Fibroblast of villous mesenchyme (primary cell): Measurements from ENCODE around the gene MEF2D. TPM values are rescaled to one million over a fixed set of nuclear protein-coding genes. Genes with fewer than 3 reads are reported as not detected.

Experiments used
- DNase-seq: peaks from one replicate; pipeline ENCODE4 v3.0.0-alpha.2; 2010; ENCODE audit warnings: low read depth
- H3K4me3 ChIP-seq: 2 replicates; pipeline ENCODE4 v1.5.1; 2011; ENCODE audit warnings: low read depth, mild to moderate bottlenecking, low read length
- total RNA-seq: library from RNA; depleted of rRNA; stranded (reverse); fragments of >200 nt; gene quantifications from 2 replicates; pipeline ENCODE4 v1.2.3, GENCODE V29; 2012
- TF ChIP-seq, protein P1 (sequence below): IDR thresholded peaks from 2 replicates; pipeline ENCODE4 v1.5.1; 2012; ENCODE audit warnings: low read depth, mild to moderate bottlenecking, low read length; ENCODE audit not compliant: insufficient read depth

MEF2D gene
- total RNA-seq, 1 donor = 10.8 TPM

DNA sequence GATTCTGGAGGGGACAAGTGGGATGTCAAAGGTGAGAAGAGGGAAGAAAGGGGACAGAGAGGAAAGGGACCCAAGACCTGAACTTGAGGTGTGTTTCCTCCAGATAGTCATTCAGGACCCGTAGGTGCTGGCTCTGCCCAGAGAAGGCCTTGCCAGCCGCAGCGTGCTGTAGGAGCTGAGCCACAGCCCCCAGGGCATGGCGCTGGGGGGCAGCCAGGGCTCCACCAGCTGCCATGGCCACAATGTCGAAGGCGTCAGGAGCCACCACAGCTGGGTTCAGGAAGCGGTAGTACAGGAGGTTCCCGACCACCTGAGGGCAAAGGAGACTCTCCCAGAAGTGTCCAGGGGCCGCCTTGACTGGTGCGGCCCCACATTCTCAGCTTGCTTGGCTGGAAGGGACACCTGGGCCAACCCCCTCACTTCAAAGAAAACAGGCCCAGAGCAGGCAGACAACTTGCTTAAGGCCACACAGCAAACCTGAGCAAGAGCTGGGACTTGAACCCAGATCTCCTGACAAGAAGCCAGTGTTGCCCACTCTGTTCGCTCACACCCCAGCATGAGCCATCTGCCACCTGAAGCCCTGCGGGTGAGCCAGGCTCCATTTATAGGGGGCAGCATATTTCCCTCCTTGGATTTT lies 34.0 kb upstream of the MEF2D start:
- H3K4me3 ChIP-seq = no peak overlapping the region
- TF ChIP-seq, protein P1, sequence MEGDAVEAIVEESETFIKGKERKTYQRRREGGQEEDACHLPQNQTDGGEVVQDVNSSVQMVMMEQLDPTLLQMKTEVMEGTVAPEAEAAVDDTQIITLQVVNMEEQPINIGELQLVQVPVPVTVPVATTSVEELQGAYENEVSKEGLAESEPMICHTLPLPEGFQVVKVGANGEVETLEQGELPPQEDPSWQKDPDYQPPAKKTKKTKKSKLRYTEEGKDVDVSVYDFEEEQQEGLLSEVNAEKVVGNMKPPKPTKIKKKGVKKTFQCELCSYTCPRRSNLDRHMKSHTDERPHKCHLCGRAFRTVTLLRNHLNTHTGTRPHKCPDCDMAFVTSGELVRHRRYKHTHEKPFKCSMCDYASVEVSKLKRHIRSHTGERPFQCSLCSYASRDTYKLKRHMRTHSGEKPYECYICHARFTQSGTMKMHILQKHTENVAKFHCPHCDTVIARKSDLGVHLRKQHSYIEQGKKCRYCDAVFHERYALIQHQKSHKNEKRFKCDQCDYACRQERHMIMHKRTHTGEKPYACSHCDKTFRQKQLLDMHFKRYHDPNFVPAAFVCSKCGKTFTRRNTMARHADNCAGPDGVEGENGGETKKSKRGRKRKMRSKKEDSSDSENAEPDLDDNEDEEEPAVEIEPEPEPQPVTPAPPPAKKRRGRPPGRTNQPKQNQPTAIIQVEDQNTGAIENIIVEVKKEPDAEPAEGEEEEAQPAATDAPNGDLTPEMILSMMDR = no peak
- DNase-seq = no peak

DNA sequence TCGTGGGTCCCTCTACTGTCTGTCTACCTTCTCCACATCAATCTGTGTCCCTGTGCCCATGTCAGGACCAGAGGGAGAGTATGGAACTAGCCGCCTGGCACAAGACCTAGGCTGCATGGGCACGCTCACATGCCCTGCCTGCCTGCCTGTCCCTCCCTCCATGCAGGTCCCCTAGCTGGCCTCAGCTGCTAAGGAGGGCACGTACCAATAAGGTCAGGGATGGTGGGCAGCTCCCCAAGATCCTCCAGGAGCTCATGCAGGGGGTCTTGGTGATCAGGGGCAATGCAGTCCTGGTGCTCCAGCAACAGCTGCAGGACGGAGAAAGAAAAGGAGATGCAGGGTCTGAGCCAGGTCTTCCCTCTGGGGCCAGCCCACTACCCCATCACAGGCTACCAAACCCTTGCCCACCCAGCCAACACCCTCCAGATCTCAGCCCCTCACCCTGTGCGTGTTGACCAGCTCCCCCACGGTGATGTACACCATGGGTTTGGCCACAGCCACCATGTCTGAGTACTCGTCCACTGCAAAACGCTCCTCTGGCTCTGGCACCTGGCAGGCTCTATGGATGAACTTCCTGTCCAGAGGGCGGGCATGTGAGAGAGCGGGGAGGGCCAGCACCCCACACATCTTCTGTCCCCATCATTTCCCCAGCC lies 33.1 kb upstream of the MEF2D start:
- no peak overlapping the region for H3K4me3 ChIP-seq
- TF ChIP-seq, protein P1 = no peak
- DNase-seq = no peak

DNA sequence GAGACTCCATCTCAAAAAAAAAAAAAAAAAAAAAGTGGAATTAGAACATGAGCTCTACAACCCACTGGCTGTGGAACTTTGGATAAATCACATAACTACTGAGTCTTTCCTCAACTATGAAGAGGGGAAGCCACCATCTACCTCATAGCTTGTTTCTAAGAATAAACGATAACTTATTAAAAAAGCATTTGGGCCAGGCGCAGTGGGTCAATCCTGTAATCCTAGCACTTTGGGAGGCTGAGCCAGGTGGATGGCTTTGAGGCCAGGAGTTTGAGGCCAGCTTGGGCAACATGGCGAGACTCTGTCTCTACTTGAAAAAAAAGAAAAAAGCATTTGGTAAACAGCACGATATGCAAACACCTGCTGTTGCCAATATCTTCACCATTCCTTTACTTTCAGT lies 31.8 kb upstream of the MEF2D start:
- no peak for DNase-seq
- TF ChIP-seq, protein P1 = no peak
- no peak overlapping the region for H3K4me3 ChIP-seq

DNA sequence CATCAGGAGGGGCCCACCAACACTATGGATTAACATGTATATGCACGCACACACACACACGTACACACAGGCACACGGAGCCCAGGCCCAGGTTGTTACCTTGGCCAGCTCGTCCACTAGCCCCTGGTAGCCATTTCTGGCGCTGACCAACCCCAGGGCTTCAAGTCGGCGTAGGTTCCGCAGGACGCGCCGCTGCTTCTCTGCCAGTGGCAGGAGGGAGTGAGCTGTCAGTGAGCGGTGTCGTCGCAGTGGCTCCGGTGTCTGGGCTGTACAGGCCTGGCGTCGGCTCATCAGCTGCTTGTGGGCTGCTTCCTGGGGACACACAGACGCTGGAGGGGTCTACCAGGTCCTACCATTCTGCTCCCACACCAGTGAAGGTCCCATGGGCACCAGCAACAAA lies 29.4 kb upstream of the MEF2D start:
- DNase-seq = no peak
- TF ChIP-seq, protein P1 = no peak
- H3K4me3 ChIP-seq = no peak overlapping the region

DNA sequence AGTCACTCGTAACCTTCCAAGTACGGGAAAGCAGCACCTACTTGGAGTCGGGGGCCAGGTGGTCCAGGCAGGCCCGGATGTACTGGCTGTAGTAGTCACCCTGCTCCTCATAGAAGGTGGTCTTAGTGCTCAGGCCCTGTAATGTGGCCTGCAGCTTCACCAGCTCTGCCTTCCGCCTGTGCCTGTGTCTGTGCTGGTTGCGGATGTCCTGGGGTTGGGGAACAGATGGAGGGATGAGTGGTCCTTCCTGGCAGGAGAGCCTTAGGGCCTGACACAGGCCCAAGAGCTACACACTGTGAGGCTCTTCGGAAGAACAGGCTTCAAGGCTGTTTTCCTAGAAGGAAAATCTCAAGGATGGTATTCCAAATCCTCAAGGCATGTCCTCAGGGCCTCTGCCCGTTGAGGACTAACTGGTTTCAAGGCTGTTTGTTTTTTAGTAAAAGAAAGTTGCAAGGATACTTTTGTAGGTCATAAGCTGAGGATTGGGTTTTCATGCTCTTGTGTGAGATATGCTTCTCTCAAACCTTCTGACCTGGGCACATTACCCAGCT lies 28.4 kb upstream of the MEF2D start:
- TF ChIP-seq, protein P1 = no peak
- no peak overlapping the region for H3K4me3 ChIP-seq
- DNase-seq = no peak

DNA sequence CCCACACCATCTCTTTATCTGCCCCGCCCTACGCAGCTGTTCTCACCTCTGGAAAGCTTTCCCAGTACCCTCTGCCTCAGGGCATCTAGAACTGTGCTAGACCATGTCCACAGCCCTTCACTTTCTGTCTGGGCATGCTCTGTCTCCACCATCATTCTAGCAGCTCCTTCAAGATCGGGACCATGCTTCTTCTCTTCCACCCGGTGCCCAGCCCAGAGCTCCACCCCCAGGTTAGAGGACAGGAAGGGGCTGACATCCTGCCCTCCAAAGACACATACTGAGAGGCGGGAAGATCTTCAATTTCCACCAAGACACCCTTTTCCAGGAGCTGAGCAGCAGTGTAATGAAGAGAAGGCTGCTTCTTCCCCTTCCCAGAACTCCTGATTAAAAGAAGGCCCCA lies 27.7 kb upstream of the MEF2D start:
- H3K4me3 ChIP-seq = no peak overlapping the region
- TF ChIP-seq, protein P1 = no peak
- no peak for DNase-seq
